IMR-90 (cell line): ENCODE data around the gene GRM2. TPM values are rescaled to one million over a fixed set of nuclear protein-coding genes. Genes with fewer than 3 reads are reported as not detected.

Experiments used
- ATAC-seq: fragments of 200-7000 bp; cut with Tn5 transposase; 2 replicates; pipeline ENCODE4 v1.9.1; 2020; ENCODE audit warnings: low read depth, mild to moderate bottlenecking, moderate library complexity
- BruUV-seq: library from RNA; stranded (reverse); fragments of 400-500 nt; replicated peaks from 2 replicates; lab custom pipeline; 2021; lab: Mats Ljungman, UMichigan
- CTCF ChIA-PET: fragments of 300-600 bp; formaldehyde crosslinking; extraction: SDS; loops from one replicate; lab custom pipeline; 2021; ENCODE audit warnings: antibody characterized with exemption; lab: Yijun Ruan, JAX
- POLR2A ChIA-PET: fragments of 300-600 bp; sonication (Branson Sonifier 250); formaldehyde crosslinking; loops from one replicate; lab custom pipeline; 2022; ENCODE audit warnings: antibody characterized with exemption; ENCODE audit not compliant: unreplicated experiment; lab: Charles Lee
- DNase-seq: peaks from one replicate; pipeline ENCODE4 v3.0.0; 2013
- H2AFZ ChIP-seq: replicated peaks from 2 replicates; pipeline ENCODE3; 2013; ENCODE audit warnings: low read length, mild to moderate bottlenecking; ENCODE audit not compliant: poor library complexity
- H2AK5ac ChIP-seq: 2 replicates; pipeline ENCODE4 v1.6.1; 2013; ENCODE audit warnings: low read depth, low read length, inconsistent platforms
- H2AK9ac ChIP-seq: replicated peaks from 2 replicates; pipeline ENCODE3; 2013; ENCODE audit warnings: mild to moderate bottlenecking, low read depth, low read length, moderate library complexity; ENCODE audit not compliant: poor library complexity
- H2BK120ac ChIP-seq: 2 replicates; pipeline ENCODE4 v1.6.1; 2013; ENCODE audit warnings: low read depth, low read length, inconsistent platforms
- H2BK15ac ChIP-seq: 3 replicates; pipeline ENCODE4 v1.6.1; 2013; ENCODE audit warnings: low read depth, low read length, inconsistent platforms
- H2BK20ac ChIP-seq: 2 replicates; pipeline ENCODE4 v1.6.1; 2013; ENCODE audit warnings: low read depth, mild to moderate bottlenecking, inconsistent platforms, low read length, moderate library complexity
- H2BK5ac ChIP-seq: 2 replicates; pipeline ENCODE4 v1.6.1; 2013; ENCODE audit warnings: mild to moderate bottlenecking, low read depth, low read length, inconsistent platforms; ENCODE audit not compliant: poor library complexity, severe bottlenecking
- H3K14ac ChIP-seq: replicated peaks from 2 replicates; pipeline ENCODE4 v1.6.1; 2013; ENCODE audit warnings: low read depth, low read length, inconsistent platforms
- H3K18ac ChIP-seq: 2 replicates; pipeline ENCODE4 v1.6.1; 2013; ENCODE audit warnings: low read depth, low read length, control low read depth
- H3K23ac ChIP-seq: 2 replicates; pipeline ENCODE4 v1.6.1; 2013; ENCODE audit warnings: low read depth, low read length, inconsistent platforms
- H3K27ac ChIP-seq: 2 replicates; pipeline ENCODE4 v1.5.1; 2013; ENCODE audit warnings: mild to moderate bottlenecking, control low read depth, low read length; ENCODE audit not compliant: insufficient read depth
- H3K27me3 ChIP-seq: 2 replicates; pipeline ENCODE4 v1.6.1; 2013; ENCODE audit warnings: low read length; ENCODE audit not compliant: control insufficient read depth, insufficient read depth
- H3K36me3 ChIP-seq: 2 replicates; pipeline ENCODE4 v1.6.1; 2013; ENCODE audit warnings: low read length, mixed read lengths; ENCODE audit not compliant: control insufficient read depth, insufficient read depth
- H3K4ac ChIP-seq: 2 replicates; pipeline ENCODE4 v1.6.1; 2013; ENCODE audit warnings: low read depth, low read length, inconsistent platforms
- H3K4me1 ChIP-seq: 2 replicates; pipeline ENCODE4 v1.6.1; 2013; ENCODE audit warnings: low read length, mixed read lengths; ENCODE audit not compliant: control insufficient read depth, insufficient read depth
- H3K4me2 ChIP-seq: 2 replicates; pipeline ENCODE4 v1.6.1; 2013; ENCODE audit warnings: low read depth, mild to moderate bottlenecking, control low read depth, low read length, moderate library complexity
- H3K4me3 ChIP-seq: 2 replicates; pipeline ENCODE4 v1.5.1; 2013; ENCODE audit warnings: low read depth, mild to moderate bottlenecking, control low read depth, low read length, moderate library complexity; ENCODE audit not compliant: insufficient read depth
- H3K56ac ChIP-seq: 2 replicates; pipeline ENCODE4 v1.6.1; 2013; ENCODE audit warnings: low read length, inconsistent platforms; ENCODE audit not compliant: insufficient read depth; ENCODE audit errors: extremely low read depth
- H3K79me1 ChIP-seq, 2 experiments: 2 replicates each; pipeline ENCODE4 v1.6.1; 2013; ENCODE audit warnings: low read length in 2 of 2, inconsistent platforms in 1 of 2, low read depth in 1 of 2
- H3K9ac ChIP-seq: 2 replicates; pipeline ENCODE4 v1.6.1; 2013; ENCODE audit warnings: low read depth, low read length, control low read depth
- H3K9me1 ChIP-seq: 2 replicates; pipeline ENCODE4 v1.6.1; 2013; ENCODE audit warnings: low read length, inconsistent platforms; ENCODE audit not compliant: insufficient read depth
- H3K9me3 ChIP-seq: 2 replicates; pipeline ENCODE4 v1.6.1; 2013; ENCODE audit warnings: low read length; ENCODE audit not compliant: control insufficient read depth, insufficient read depth
- H4K20me1 ChIP-seq: 2 replicates; pipeline ENCODE4 v1.6.1; 2013; ENCODE audit warnings: low read length, inconsistent platforms; ENCODE audit not compliant: insufficient read depth
- H4K5ac ChIP-seq: 2 replicates; pipeline ENCODE4 v1.6.1; 2013; ENCODE audit warnings: mild to moderate bottlenecking, low read depth, low read length, control low read depth
- H4K8ac ChIP-seq, 2 experiments: 2 replicates each; pipeline ENCODE4 v1.6.1; 2013; ENCODE audit warnings: low read depth in 2 of 2, low read length in 2 of 2, control low read depth in 1 of 2, inconsistent platforms in 1 of 2
- H4K91ac ChIP-seq: 2 replicates; pipeline ENCODE4 v1.6.1; 2013; ENCODE audit warnings: low read depth, low read length, inconsistent platforms; ENCODE audit not compliant: insufficient read depth
- FOS ChIP-seq: fragments of 150-350 bp; IDR thresholded peaks from 2 replicates; pipeline ENCODE4 v1.6.1; 2016; ENCODE audit warnings: low read depth, low read length
- MAFK ChIP-seq: IDR thresholded peaks from 2 replicates; pipeline ENCODE4 v1.6.1; 2012; ENCODE audit warnings: low read depth, low read length, improper control_type of control experiment
- MAZ ChIP-seq: IDR thresholded peaks from 2 replicates; pipeline ENCODE4 v1.6.1; 2012; ENCODE audit warnings: low read depth, mild to moderate bottlenecking, low read length, improper control_type of control experiment, moderate library complexity, borderline replicate concordance
- POLR2A ChIP-seq: IDR thresholded peaks from 2 replicates; pipeline ENCODE4 v1.6.1; 2012; ENCODE audit warnings: mild to moderate bottlenecking, low read depth, low read length
- RAD21 ChIP-seq: IDR thresholded peaks from 2 replicates; pipeline ENCODE4 v1.6.1; 2012; ENCODE audit warnings: low read length, improper control_type of control experiment
- SMC3 ChIP-seq: fragments of 150-350 bp; IDR thresholded peaks from 2 replicates; pipeline ENCODE4 v1.6.1; 2016; ENCODE audit warnings: low read depth, mild to moderate bottlenecking, antibody characterized with exemption, low read length, moderate library complexity
- WGBS, 2 experiments: methylation state at CpG; one replicate each; pipeline versions ENCODE4 v1.1.5 to v1.1.7; 2013; ENCODE audit warnings: missing lambda C conversion rate in 2 of 2; ENCODE audit not compliant: insufficient read length in 1 of 2; ENCODE audit errors: extremely low coverage in 2 of 2; 5-methylcytosine and 5-hydroxymethylcytosine counted together
- dilution Hi-C: fragments of 300-500 bp; cut with HindIII; formaldehyde crosslinking; loops from one replicate; pipeline ENCODE4 v1.14.3; 2018; ENCODE audit warnings: low sequenced_read_pairs; ENCODE audit not compliant: unreplicated experiment
- in situ Hi-C: fragments of 300-500 bp; cut with MboI; formaldehyde crosslinking; loops from 3 replicates; pipeline ENCODE4 v1.14.3; 2019; ENCODE audit warnings: low sequenced_read_pairs, inconsistent platforms, mixed read lengths
- intact Hi-C: fragments of 100-400 bp; cut with micrococcal nuclease; formaldehyde crosslinking; loops from 2 replicates; pipeline ENCODE4 v1.10.0; 2022
- polyA plus RNA-seq, 3 experiments: library from polyadenylated mRNA; depleted of rRNA; stranded (reverse); fragments of >200 nt; gene quantifications; 2 replicates each; pipeline ENCODE4 v1.2.3, GENCODE V29; 2012; ENCODE audit warnings: low replicate concordance in 1 of 3
- total RNA-seq: library from RNA; depleted of rRNA; stranded (reverse); fragments of >200 nt; gene quantifications from 2 replicates; pipeline ENCODE4 v1.2.3, GENCODE V29; 2012
- TF ChIP-seq, protein P1 (sequence below): fragments of 150-350 bp; IDR thresholded peaks from 2 replicates; pipeline ENCODE4 v1.6.1; 2016; ENCODE audit warnings: low read depth, mild to moderate bottlenecking, low read length, moderate library complexity, borderline replicate concordance
- TF ChIP-seq, protein P2 (sequence below): conservative IDR thresholded peaks from 2 replicates; pipeline ENCODE4 v1.5.1; 2012; ENCODE audit warnings: mild to moderate bottlenecking, low read depth, low read length, improper control_type of control experiment
- TF ChIP-seq, protein P3 (sequence below): fragments of 150-350 bp; IDR thresholded peaks from 2 replicates; pipeline ENCODE4 v1.6.1; 2017; ENCODE audit warnings: mild to moderate bottlenecking, antibody characterized with exemption, low read length, low read depth

The GRM2 gene
- total and polyA plus RNA-seq, 2 of the 4 experiments (the other 2 are of a cell fraction) = under 0.01 to 0.14 TPM

DNA sequence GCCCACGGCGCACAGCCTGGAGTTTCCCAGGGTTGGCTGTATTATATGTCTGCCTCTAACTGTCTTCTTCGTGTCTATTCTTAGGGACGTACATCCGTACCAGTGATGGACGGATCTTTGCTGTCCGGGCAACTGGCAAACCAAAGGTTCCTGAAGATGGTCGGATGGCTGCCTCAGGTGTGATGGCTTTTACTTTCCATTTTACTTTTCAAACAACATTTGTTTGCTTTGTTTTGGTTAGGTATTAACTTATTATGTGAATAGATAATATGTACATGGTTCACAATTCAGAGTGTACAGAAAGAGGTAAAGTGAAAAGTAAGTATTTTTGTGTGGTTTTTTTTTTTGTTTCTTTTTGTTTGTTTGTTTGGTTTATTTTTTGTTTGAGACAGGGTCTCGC lies 46.9 kb upstream of the GRM2 start:
- no peak overlapping the region for H3K18ac ChIP-seq
- H3K9me3 ChIP-seq = no peaks in the 10 kb centered on the region
- no peak for DNase-seq
- no peak overlapping the region for H3K14ac ChIP-seq
- intact Hi-C loops = loop anchor here (10.0 kb wide), 1 partner anchor 1045 kb away; the partner anchor contains the start of genes CISH and MAPKAPK3
- H3K56ac ChIP-seq = no peak overlapping the region
- no peak overlapping the region for H2BK120ac ChIP-seq
- ChIA-PET POLR2A (no interaction called here), CTCF (interaction anchor here (1.6 kb wide), 1 partner anchor 10 kb away, joined by 6 read pairs; no protein-coding TSS in a partner anchor)
- peaks cover 54% of the 10 kb centered on the region for H3K36me3 ChIP-seq
- TF ChIP-seq, protein P1, sequence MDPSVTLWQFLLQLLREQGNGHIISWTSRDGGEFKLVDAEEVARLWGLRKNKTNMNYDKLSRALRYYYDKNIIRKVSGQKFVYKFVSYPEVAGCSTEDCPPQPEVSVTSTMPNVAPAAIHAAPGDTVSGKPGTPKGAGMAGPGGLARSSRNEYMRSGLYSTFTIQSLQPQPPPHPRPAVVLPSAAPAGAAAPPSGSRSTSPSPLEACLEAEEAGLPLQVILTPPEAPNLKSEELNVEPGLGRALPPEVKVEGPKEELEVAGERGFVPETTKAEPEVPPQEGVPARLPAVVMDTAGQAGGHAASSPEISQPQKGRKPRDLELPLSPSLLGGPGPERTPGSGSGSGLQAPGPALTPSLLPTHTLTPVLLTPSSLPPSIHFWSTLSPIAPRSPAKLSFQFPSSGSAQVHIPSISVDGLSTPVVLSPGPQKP = no peak
- no peak for TF ChIP-seq MAZ
- TF ChIP-seq, protein P2, sequence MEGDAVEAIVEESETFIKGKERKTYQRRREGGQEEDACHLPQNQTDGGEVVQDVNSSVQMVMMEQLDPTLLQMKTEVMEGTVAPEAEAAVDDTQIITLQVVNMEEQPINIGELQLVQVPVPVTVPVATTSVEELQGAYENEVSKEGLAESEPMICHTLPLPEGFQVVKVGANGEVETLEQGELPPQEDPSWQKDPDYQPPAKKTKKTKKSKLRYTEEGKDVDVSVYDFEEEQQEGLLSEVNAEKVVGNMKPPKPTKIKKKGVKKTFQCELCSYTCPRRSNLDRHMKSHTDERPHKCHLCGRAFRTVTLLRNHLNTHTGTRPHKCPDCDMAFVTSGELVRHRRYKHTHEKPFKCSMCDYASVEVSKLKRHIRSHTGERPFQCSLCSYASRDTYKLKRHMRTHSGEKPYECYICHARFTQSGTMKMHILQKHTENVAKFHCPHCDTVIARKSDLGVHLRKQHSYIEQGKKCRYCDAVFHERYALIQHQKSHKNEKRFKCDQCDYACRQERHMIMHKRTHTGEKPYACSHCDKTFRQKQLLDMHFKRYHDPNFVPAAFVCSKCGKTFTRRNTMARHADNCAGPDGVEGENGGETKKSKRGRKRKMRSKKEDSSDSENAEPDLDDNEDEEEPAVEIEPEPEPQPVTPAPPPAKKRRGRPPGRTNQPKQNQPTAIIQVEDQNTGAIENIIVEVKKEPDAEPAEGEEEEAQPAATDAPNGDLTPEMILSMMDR = no peak
- TF ChIP-seq RAD21 = no peak
- TF ChIP-seq FOS = no peak
- TF ChIP-seq POLR2A = no peak
- no peak for TF ChIP-seq SMC3
- TF ChIP-seq, protein P3, sequence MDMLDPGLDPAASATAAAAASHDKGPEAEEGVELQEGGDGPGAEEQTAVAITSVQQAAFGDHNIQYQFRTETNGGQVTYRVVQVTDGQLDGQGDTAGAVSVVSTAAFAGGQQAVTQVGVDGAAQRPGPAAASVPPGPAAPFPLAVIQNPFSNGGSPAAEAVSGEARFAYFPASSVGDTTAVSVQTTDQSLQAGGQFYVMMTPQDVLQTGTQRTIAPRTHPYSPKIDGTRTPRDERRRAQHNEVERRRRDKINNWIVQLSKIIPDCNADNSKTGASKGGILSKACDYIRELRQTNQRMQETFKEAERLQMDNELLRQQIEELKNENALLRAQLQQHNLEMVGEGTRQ = no peak
- TF ChIP-seq MAFK = no peak
- H3K4me2 ChIP-seq = no peak overlapping the region
- H3K4me1 ChIP-seq = no peaks in the 10 kb centered on the region
- H3K27me3 ChIP-seq = no peaks in the 10 kb centered on the region
- no CpG with 5 or more reads among the region's 9 CpGs for WGBS, 2 experiments
- no peak overlapping the region for H3K4me3 ChIP-seq
- H2BK15ac ChIP-seq = no peak overlapping the region
- H3K9ac ChIP-seq = no peak overlapping the region
- no peak overlapping the region for H2BK20ac ChIP-seq
- H2AK9ac ChIP-seq = no peak overlapping the region
- in situ Hi-C loops = no loop called here
- H3K23ac ChIP-seq = no peak overlapping the region
- H4K8ac ChIP-seq = no peak overlapping the region
- H2AK5ac ChIP-seq = no peak overlapping the region
- no peaks in the 10 kb centered on the region for H3K79me1 ChIP-seq
- no TSS peak for BruUV-seq
- no peaks in the 10 kb centered on the region for H4K20me1 ChIP-seq
- H2AFZ ChIP-seq = no peak overlapping the region
- H3K27ac ChIP-seq = no peak overlapping the region
- 0 out of 2 replicates have a peak, but pooled peaks cover 2% of the 10 kb centered on the region for H3K9me1 ChIP-seq
- no peak for ATAC-seq
- H4K5ac ChIP-seq = no peak overlapping the region
- H2BK5ac ChIP-seq = no peak overlapping the region
- H3K4ac ChIP-seq = no peak overlapping the region
- dilution Hi-C loops = no loop called here
- no peak overlapping the region for H4K91ac ChIP-seq
